ENCODE measurements around the gene ERCC2.
"Not testable (repeated sequence)": the region's sequence is repeated elsewhere in the genome, so short reads cannot be mapped to it uniquely, and the experiment has no call there.

The ERCC2 gene

GRCh38 chr19:45370410-45371204, at the start of gene ERCC2:
TSS of gene ERCC2 (minus strand) at chr19:45370573. CDS start at chr19:45370540, 33 bp downstream.
- in situ Hi-C loops (cut with HindIII; ENCODE audit: low pct_ligation_motif_present, low pct_unique_long_range_greater_than_20kb, low sequenced_read_pairs), result no loop called here
- DNase-seq, result peak; percentile 98

GRCh38 chr19:45419895-45420294, 49.5 kb upstream of the ERCC2 start:
- in situ Hi-C loops (cut with HindIII; ENCODE audit: low pct_ligation_motif_present, low pct_unique_long_range_greater_than_20kb, low sequenced_read_pairs), result no loop called here
- DNase-seq, result no peak

- in situ Hi-C loops (cut with HindIII; ENCODE audit: low pct_ligation_motif_present, low pct_unique_long_range_greater_than_20kb, low sequenced_read_pairs), result no loop called here
- no peak for DNase-seq
Measured at GRCh38 chr19:45419396-45419795, 49.0 kb upstream of the ERCC2 start.

GRCh38 chr19:45418802-45419201, 48.4 kb upstream of the ERCC2 start:
- in situ Hi-C loops (cut with HindIII; ENCODE audit: low pct_ligation_motif_present, low pct_unique_long_range_greater_than_20kb, low sequenced_read_pairs), result no loop called here
- DNase-seq, result no peak

GRCh38 chr19:45417151-45417550, 46.8 kb upstream of the ERCC2 start:
- DNase-seq, result no peak
- in situ Hi-C loops (cut with HindIII; ENCODE audit: low pct_ligation_motif_present, low pct_unique_long_range_greater_than_20kb, low sequenced_read_pairs), result no loop called here

- DNase-seq, result no peak
- in situ Hi-C loops (cut with HindIII; ENCODE audit: low pct_ligation_motif_present, low pct_unique_long_range_greater_than_20kb, low sequenced_read_pairs), result no loop called here
Measured at GRCh38 chr19:45414468-45414867, 44.1 kb upstream of the ERCC2 start.

GRCh38 chr19:45413497-45413896, 43.1 kb upstream of the ERCC2 start:
- in situ Hi-C loops (cut with HindIII; ENCODE audit: low pct_ligation_motif_present, low pct_unique_long_range_greater_than_20kb, low sequenced_read_pairs), result no loop called here
- no peak for DNase-seq

- DNase-seq; in situ Hi-C loops (cut with HindIII; ENCODE audit: low pct_ligation_motif_present, low pct_unique_long_range_greater_than_20kb, low sequenced_read_pairs): not testable (repeated sequence)
Measured at GRCh38 chr19:45410330-45410729, 40.0 kb upstream of the ERCC2 start.

- no peak for DNase-seq
- in situ Hi-C loops (cut with HindIII; ENCODE audit: low pct_ligation_motif_present, low pct_unique_long_range_greater_than_20kb, low sequenced_read_pairs), result no loop called here
Measured at GRCh38 chr19:45409557-45409920, 39.2 kb upstream of the ERCC2 start.

GRCh38 chr19:45408830-45409556, 38.6 kb upstream of the ERCC2 start:
- in situ Hi-C loops (cut with HindIII; ENCODE audit: low pct_ligation_motif_present, low pct_unique_long_range_greater_than_20kb, low sequenced_read_pairs), result no loop called here

GRCh38 chr19:45408121-45408520, 37.7 kb upstream of the ERCC2 start:
- in situ Hi-C loops (cut with HindIII; ENCODE audit: low pct_ligation_motif_present, low pct_unique_long_range_greater_than_20kb, low sequenced_read_pairs), result no loop called here
- no peak for DNase-seq

More at GRCh38 chr19:45408830-45409556, 38.6 kb upstream of the ERCC2 start:
- no peak for DNase-seq

GRCh38 chr19:45407585-45407984, 37.2 kb upstream of the ERCC2 start:
- DNase-seq; in situ Hi-C loops (cut with HindIII; ENCODE audit: low pct_ligation_motif_present, low pct_unique_long_range_greater_than_20kb, low sequenced_read_pairs): not testable (repeated sequence)

- DNase-seq, result no peak
- in situ Hi-C loops (cut with HindIII; ENCODE audit: low pct_ligation_motif_present, low pct_unique_long_range_greater_than_20kb, low sequenced_read_pairs), result no loop called here
Measured at GRCh38 chr19:45407091-45407375, 36.7 kb upstream of the ERCC2 start.

- in situ Hi-C loops (cut with HindIII; ENCODE audit: low pct_ligation_motif_present, low pct_unique_long_range_greater_than_20kb, low sequenced_read_pairs), result no loop called here
- peak; percentile 77 for DNase-seq
Measured at GRCh38 chr19:45406226-45407090, 36.1 kb upstream of the ERCC2 start, which contains the start of gene POLR1G. TSS of gene POLR1G (plus strand) at chr19:45406644. CDS start at chr19:45406697, 53 bp downstream.

- in situ Hi-C loops (cut with HindIII; ENCODE audit: low pct_ligation_motif_present, low pct_unique_long_range_greater_than_20kb, low sequenced_read_pairs), result no loop called here
- DNase-seq, result peak; percentile 89
Measured at GRCh38 chr19:45405435-45406225, 35.3 kb upstream of the ERCC2 start.

GRCh38 chr19:45404557-45405434, 34.4 kb upstream of the ERCC2 start, which contains the start of gene PPP1R13L:
TSS of gene PPP1R13L (minus strand) at chr19:45405069. CDS start at chr19:45398318, 6,751 bp downstream.
- in situ Hi-C loops (cut with HindIII; ENCODE audit: low pct_ligation_motif_present, low pct_unique_long_range_greater_than_20kb, low sequenced_read_pairs), result no loop called here
- peak; percentile 85 for DNase-seq

GRCh38 chr19:45403781-45404556, 33.6 kb upstream of the ERCC2 start:
- peak; percentile 67 for DNase-seq

More at GRCh38 chr19:45403781-45404556, 33.6 kb upstream of the ERCC2 start:
- in situ Hi-C loops (cut with HindIII; ENCODE audit: low pct_ligation_motif_present, low pct_unique_long_range_greater_than_20kb, low sequenced_read_pairs), result no loop called here
